Liver (tissue), 9 donors: ENCODE data around the gene IPP. TPM values are rescaled to one million over a fixed set of nuclear protein-coding genes. Genes with fewer than 3 reads are reported as not detected.

Experiments
- DNase-seq: peaks from one replicate; pipeline ENCODE4 v3.0.0-alpha.2; 2017; ENCODE audit warnings: low spot score
- H3K27ac ChIP-seq, 2 donors: one replicate each; pipeline ENCODE4 v1.7.0; 2013; ENCODE audit warnings: inconsistent platforms in 2 of 2, low read length in 2 of 2, control low read depth in 1 of 2, low read depth in 1 of 2, mild to moderate bottlenecking in 1 of 2
- H3K27me3 ChIP-seq, 4 donors: one replicate each; pipeline versions ENCODE4 v1.6.1 to v1.7.0; 2013; ENCODE audit warnings: low read length in 3 of 4, inconsistent platforms in 1 of 4, mild to moderate bottlenecking in 1 of 4, moderate library complexity in 1 of 4; ENCODE audit not compliant: control insufficient read depth in 4 of 4, insufficient read depth in 4 of 4
- H3K36me3 ChIP-seq, 4 donors: one replicate each; pipeline versions ENCODE4 v1.6.1 to v1.7.0; 2013; ENCODE audit warnings: low read length in 3 of 4, mild to moderate bottlenecking in 3 of 4, low read depth in 1 of 4, moderate library complexity in 1 of 4; ENCODE audit not compliant: control insufficient read depth in 4 of 4, insufficient read depth in 3 of 4
- H3K4me1 ChIP-seq, 4 donors: one replicate each; pipeline versions ENCODE4 v1.6.1 to v1.7.0; 2013; ENCODE audit warnings: low read length in 3 of 4, mild to moderate bottlenecking in 3 of 4, moderate library complexity in 1 of 4; ENCODE audit not compliant: control insufficient read depth in 4 of 4, insufficient read depth in 4 of 4
- H3K4me3 ChIP-seq, 3 donors: one replicate each; pipeline versions ENCODE4 v1.6.1 to v1.7.0; 2013; ENCODE audit warnings: low read length in 3 of 3, control low read depth in 1 of 3, low read depth in 1 of 3, mild to moderate bottlenecking in 1 of 3
- H3K9ac ChIP-seq, 2 donors: one replicate each; pipeline ENCODE4 v1.7.0; 2013; ENCODE audit warnings: low read length in 2 of 2, mild to moderate bottlenecking in 2 of 2, moderate library complexity in 2 of 2, control low read depth in 1 of 2, low read depth in 1 of 2
- H3K9me3 ChIP-seq, 4 donors: one replicate each; pipeline versions ENCODE4 v1.6.1 to v1.7.0; 2013; ENCODE audit warnings: low read length in 3 of 4; ENCODE audit not compliant: control insufficient read depth in 4 of 4
- EGR1 ChIP-seq, 2 donors: IDR thresholded peaks; 2 replicates each; pipeline ENCODE4 v1.6.1; 2016 to 2018; ENCODE audit warnings: antibody characterized with exemption in 2 of 2, low read depth in 2 of 2
- FOXA1 ChIP-seq: IDR thresholded peaks from 2 replicates; pipeline ENCODE4 v1.6.1; 2016; ENCODE audit warnings: antibody characterized with exemption
- FOXA2 ChIP-seq: IDR thresholded peaks from 2 replicates; pipeline ENCODE4 v1.6.1; 2016; ENCODE audit warnings: antibody characterized with exemption
- GABPA ChIP-seq, 2 donors: IDR thresholded peaks in 1 of 2; conservative IDR thresholded peaks in 1 of 2; 2 replicates each; pipeline ENCODE4 v1.6.1; 2016; ENCODE audit warnings: antibody characterized with exemption in 2 of 2, mild to moderate bottlenecking in 1 of 2, moderate library complexity in 1 of 2
- HNF4A ChIP-seq, 2 donors: conservative IDR thresholded peaks; 2 replicates each; pipeline ENCODE4 v1.6.1; 2016; ENCODE audit warnings: antibody characterized with exemption in 2 of 2, mild to moderate bottlenecking in 2 of 2
- HNF4G ChIP-seq: IDR thresholded peaks from 2 replicates; pipeline ENCODE4 v1.6.1; 2016; ENCODE audit warnings: antibody characterized with exemption
- JUND ChIP-seq, 2 donors: IDR thresholded peaks; 2 replicates each; pipeline ENCODE4 v1.6.1; 2016; ENCODE audit warnings: antibody characterized with exemption in 2 of 2
- NR2F2 ChIP-seq: IDR thresholded peaks from 2 replicates; pipeline ENCODE4 v1.6.1; 2016; ENCODE audit warnings: antibody characterized with exemption
- RAD21 ChIP-seq, 2 donors: IDR thresholded peaks; 2 replicates each; pipeline ENCODE4 v1.6.1; 2016; ENCODE audit warnings: antibody characterized with exemption in 2 of 2, mild to moderate bottlenecking in 2 of 2
- RXRA ChIP-seq, 2 donors: IDR thresholded peaks; 2 replicates each; pipeline ENCODE4 v1.6.1; 2017 to 2018; ENCODE audit warnings: antibody characterized with exemption in 2 of 2, mild to moderate bottlenecking in 1 of 2
- SP1 ChIP-seq: IDR thresholded peaks from 2 replicates; pipeline ENCODE4 v1.6.1; 2018; ENCODE audit warnings: antibody characterized with exemption, mild to moderate bottlenecking
- TAF1 ChIP-seq: conservative IDR thresholded peaks from 2 replicates; pipeline ENCODE4 v1.6.1; 2016; ENCODE audit warnings: antibody characterized with exemption, mild to moderate bottlenecking
- YY1 ChIP-seq: IDR thresholded peaks from 2 replicates; pipeline ENCODE4 v1.6.1; 2016; ENCODE audit warnings: antibody characterized with exemption, mild to moderate bottlenecking
- WGBS: extraction: QIAGEN DNeasy Blood & Tissue Kit; methylation state at CpG from one replicate; pipeline ENCODE4 v1.1.7; 2013; 5-methylcytosine and 5-hydroxymethylcytosine counted together
- polyA plus RNA-seq, 2 donors: library from polyadenylated mRNA; stranded (reverse) in 1 of 2; unstranded in 1 of 2; fragments of 200-250 nt in 1 of 2; fragments of >200 nt in 1 of 2; fragmentation: Nextera tagmentation in 1 of 2; extraction: Ambion mirVana in 1 of 2; gene quantifications; one replicate each; pipeline versions ENCODE4 v1.2.1 to v1.2.3, GENCODE V29; 2013 to 2015
- total RNA-seq, 2 donors: library from RNA; depleted of rRNA; stranded (reverse); fragments of >200 nt; gene quantifications; one replicate each; pipeline ENCODE4 v1.2.3, GENCODE V29; 2014
- TF ChIP-seq, protein P1 (sequence below): IDR thresholded peaks from 2 replicates; pipeline ENCODE4 v1.6.1; 2016; ENCODE audit warnings: antibody characterized with exemption
- TF ChIP-seq, protein P2 (sequence below): IDR thresholded peaks from 2 replicates; pipeline ENCODE4 v1.6.1; 2016; ENCODE audit warnings: antibody characterized with exemption, mild to moderate bottlenecking
- TF ChIP-seq, protein P3 (sequence below): IDR thresholded peaks from 2 replicates; pipeline ENCODE4 v1.6.1; 2016; ENCODE audit warnings: antibody characterized with exemption
- TF ChIP-seq, protein P4 (sequence below): IDR thresholded peaks from 2 replicates; pipeline ENCODE4 v1.6.1; 2016; ENCODE audit warnings: antibody characterized with exemption
- TF ChIP-seq, protein P5 (sequence below): fragments of 150-350 bp; IDR thresholded peaks from 2 replicates; pipeline ENCODE4 v1.5.1; 2017; ENCODE audit warnings: improper control_type of control experiment, low read depth, low read length; ENCODE audit not compliant: missing input control
- donor health status: healthy.
- donor health status: healthy.
- donor health status: healthy.
- donor health status: healthy.
- donor health status: healthy.

IPP gene
- total and polyA plus RNA-seq, 4 donors: 2.7 to 6.7 (median 5.5) TPM

DNA sequence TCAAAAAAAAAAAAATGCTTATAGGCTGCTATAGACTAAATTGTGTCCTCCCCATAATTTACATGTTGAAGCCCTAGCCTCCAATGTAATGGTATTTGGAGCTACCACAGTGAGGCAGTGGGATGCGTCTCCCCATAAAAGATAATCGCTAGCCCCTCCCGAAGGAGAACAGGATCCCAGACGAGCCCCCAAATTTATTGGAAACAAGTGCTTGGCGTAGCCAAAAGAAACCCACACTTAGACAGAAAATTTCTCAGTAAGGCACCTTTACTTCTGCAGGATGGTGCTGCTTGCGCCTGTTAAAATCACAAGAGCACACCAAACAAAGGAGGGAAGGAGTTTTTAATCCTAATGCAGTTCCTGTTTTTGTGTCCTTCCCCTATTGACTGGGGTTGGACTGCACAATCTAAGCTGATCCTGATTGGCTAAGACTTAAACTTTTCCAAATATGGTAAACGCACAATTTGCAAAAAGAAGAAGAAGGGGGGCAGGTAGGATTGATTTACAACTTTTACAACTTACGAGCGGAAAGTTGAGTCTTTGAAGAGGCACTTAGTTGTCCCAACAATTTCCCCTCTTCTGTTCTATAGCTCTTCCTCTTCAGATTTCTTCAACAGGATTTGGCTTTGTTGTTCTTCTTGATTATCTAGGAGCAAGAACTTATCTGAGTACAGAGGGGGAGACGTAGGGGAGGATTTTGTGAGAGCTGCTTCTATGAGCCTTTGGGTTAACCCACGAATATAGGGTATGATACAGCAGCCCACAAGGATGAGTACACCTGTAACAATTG, 3.0 kb upstream of the IPP start:
- 92% methylated on average over 11 of the region's 11 CpGs for WGBS
- Histone ChIP-seq H3K9ac (no peak overlapping the region), H3K4me3 (no peak overlapping the region), H3K27me3 (no peaks in the 10 kb centered on the region), H3K9me3 (peaks cover 0 to 2% (median 0%) of the 10 kb centered on the region in 4 donors), H3K36me3 (no peaks in the 10 kb centered on the region), H3K4me1 (peaks cover 0 to 4% (median 2%) of the 10 kb centered on the region in 4 donors), H3K27ac (no peak overlapping the region)
- no peak for DNase-seq
- TF ChIP-seq JUND (IDR thresholded peaks at IDR 0.05): no peak
- no peak for TF ChIP-seq FOXA2
- TF ChIP-seq FOXA1: no peak
- TF ChIP-seq, protein P1, sequence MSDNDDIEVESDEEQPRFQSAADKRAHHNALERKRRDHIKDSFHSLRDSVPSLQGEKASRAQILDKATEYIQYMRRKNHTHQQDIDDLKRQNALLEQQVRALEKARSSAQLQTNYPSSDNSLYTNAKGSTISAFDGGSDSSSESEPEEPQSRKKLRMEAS: no peak
- TF ChIP-seq HNF4G: no peak
- TF ChIP-seq GABPA (IDR thresholded peaks at IDR 0.05 in 1 of 2, conservative IDR thresholded peaks at IDR 0.05 in 1 of 2): no peak
- TF ChIP-seq, protein P2, sequence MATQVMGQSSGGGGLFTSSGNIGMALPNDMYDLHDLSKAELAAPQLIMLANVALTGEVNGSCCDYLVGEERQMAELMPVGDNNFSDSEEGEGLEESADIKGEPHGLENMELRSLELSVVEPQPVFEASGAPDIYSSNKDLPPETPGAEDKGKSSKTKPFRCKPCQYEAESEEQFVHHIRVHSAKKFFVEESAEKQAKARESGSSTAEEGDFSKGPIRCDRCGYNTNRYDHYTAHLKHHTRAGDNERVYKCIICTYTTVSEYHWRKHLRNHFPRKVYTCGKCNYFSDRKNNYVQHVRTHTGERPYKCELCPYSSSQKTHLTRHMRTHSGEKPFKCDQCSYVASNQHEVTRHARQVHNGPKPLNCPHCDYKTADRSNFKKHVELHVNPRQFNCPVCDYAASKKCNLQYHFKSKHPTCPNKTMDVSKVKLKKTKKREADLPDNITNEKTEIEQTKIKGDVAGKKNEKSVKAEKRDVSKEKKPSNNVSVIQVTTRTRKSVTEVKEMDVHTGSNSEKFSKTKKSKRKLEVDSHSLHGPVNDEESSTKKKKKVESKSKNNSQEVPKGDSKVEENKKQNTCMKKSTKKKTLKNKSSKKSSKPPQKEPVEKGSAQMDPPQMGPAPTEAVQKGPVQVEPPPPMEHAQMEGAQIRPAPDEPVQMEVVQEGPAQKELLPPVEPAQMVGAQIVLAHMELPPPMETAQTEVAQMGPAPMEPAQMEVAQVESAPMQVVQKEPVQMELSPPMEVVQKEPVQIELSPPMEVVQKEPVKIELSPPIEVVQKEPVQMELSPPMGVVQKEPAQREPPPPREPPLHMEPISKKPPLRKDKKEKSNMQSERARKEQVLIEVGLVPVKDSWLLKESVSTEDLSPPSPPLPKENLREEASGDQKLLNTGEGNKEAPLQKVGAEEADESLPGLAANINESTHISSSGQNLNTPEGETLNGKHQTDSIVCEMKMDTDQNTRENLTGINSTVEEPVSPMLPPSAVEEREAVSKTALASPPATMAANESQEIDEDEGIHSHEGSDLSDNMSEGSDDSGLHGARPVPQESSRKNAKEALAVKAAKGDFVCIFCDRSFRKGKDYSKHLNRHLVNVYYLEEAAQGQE: no peak
- no peak for TF ChIP-seq HNF4A (conservative IDR thresholded peaks at IDR 0.05)
- TF ChIP-seq YY1: no peak
- TF ChIP-seq, protein P3, sequence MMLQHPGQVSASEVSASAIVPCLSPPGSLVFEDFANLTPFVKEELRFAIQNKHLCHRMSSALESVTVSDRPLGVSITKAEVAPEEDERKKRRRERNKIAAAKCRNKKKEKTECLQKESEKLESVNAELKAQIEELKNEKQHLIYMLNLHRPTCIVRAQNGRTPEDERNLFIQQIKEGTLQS: no peak
- TF ChIP-seq, protein P4, sequence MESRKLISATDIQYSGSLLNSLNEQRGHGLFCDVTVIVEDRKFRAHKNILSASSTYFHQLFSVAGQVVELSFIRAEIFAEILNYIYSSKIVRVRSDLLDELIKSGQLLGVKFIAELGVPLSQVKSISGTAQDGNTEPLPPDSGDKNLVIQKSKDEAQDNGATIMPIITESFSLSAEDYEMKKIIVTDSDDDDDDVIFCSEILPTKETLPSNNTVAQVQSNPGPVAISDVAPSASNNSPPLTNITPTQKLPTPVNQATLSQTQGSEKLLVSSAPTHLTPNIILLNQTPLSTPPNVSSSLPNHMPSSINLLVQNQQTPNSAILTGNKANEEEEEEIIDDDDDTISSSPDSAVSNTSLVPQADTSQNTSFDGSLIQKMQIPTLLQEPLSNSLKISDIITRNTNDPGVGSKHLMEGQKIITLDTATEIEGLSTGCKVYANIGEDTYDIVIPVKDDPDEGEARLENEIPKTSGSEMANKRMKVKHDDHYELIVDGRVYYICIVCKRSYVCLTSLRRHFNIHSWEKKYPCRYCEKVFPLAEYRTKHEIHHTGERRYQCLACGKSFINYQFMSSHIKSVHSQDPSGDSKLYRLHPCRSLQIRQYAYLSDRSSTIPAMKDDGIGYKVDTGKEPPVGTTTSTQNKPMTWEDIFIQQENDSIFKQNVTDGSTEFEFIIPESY: no peak
- no peak for TF ChIP-seq TAF1
- no peak for TF ChIP-seq SP1
- TF ChIP-seq NR2F2: no peak
- no peak for TF ChIP-seq RAD21 (IDR thresholded peaks at IDR 0.05)
- no peak for TF ChIP-seq RXRA (IDR thresholded peaks at IDR 0.05)

DNA sequence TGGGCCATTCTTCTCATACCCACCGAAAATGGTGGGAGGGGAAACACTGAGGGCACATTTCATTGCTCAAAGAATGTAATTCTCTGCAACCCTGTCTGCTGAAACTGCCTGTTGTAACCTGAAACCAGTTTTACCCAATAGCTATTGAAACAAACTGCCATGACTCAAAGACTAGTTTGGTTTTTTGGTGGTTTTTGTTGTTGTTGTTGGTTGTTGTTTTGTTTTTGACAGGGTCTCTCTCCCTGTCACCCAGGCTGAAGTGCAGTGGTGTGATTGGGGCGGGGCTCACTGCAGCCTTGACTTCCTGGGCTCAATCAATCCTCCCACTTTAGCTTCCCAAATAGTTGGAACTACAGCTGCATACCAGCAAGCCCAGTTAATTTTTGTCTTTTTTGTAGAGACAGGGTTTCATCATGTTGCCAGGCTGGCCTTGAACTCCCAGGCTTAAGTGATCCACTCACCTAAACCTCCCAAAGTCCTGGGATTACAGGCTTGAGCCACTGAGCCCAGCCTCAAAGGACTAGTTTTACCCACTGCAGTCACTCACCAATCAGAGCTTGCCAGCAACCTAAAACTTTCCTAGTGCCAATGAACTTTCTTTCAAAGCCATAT, 2.1 kb upstream of the IPP start:
- no peak overlapping the region for H3K4me3 ChIP-seq
- no peak for TF ChIP-seq YY1
- TF ChIP-seq, protein P5, sequence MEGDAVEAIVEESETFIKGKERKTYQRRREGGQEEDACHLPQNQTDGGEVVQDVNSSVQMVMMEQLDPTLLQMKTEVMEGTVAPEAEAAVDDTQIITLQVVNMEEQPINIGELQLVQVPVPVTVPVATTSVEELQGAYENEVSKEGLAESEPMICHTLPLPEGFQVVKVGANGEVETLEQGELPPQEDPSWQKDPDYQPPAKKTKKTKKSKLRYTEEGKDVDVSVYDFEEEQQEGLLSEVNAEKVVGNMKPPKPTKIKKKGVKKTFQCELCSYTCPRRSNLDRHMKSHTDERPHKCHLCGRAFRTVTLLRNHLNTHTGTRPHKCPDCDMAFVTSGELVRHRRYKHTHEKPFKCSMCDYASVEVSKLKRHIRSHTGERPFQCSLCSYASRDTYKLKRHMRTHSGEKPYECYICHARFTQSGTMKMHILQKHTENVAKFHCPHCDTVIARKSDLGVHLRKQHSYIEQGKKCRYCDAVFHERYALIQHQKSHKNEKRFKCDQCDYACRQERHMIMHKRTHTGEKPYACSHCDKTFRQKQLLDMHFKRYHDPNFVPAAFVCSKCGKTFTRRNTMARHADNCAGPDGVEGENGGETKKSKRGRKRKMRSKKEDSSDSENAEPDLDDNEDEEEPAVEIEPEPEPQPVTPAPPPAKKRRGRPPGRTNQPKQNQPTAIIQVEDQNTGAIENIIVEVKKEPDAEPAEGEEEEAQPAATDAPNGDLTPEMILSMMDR: no peak
- no peak for TF ChIP-seq GABPA (IDR thresholded peaks at IDR 0.05 in 1 of 2, conservative IDR thresholded peaks at IDR 0.05 in 1 of 2)
- no peak for TF ChIP-seq FOXA1
- no peak for TF ChIP-seq RXRA (IDR thresholded peaks at IDR 0.05)
- TF ChIP-seq, protein P3: no peak
- TF ChIP-seq, protein P4: no peak
- no peak for TF ChIP-seq FOXA2
- TF ChIP-seq, protein P1: no peak
- no peak for TF ChIP-seq RAD21 (IDR thresholded peaks at IDR 0.05)
- no peak for TF ChIP-seq EGR1 (IDR thresholded peaks at IDR 0.05; ENCODE audit: low read depth in 2 of 2)
- TF ChIP-seq TAF1: no peak
- no peak for TF ChIP-seq SP1
- peaks cover 0 to 4% (median 2%) of the 10 kb centered on the region in 4 donors for H3K4me1 ChIP-seq
- no peaks in the 10 kb centered on the region for H3K27me3 ChIP-seq
- H3K9me3 ChIP-seq: peaks cover 0 to 2% (median 0%) of the 10 kb centered on the region in 4 donors
- no peak for DNase-seq
- H3K27ac ChIP-seq: no peak overlapping the region
- no peaks in the 10 kb centered on the region for H3K36me3 ChIP-seq
- WGBS: 85% methylated on average over 2 of the region's 2 CpGs
- H3K9ac ChIP-seq: no peak overlapping the region
